Bronchial epithelial cell (primary cell): ENCODE measurements around the gene TTBK1. TPM values are rescaled to one million over a fixed set of nuclear protein-coding genes. Genes with fewer than 3 reads are reported as not detected.

Experiments
- DNase-seq: peaks from one replicate; pipeline ENCODE4 v3.0.0-alpha.2; 2010; ENCODE audit warnings: low read depth
- FAIRE-seq: peaks from 2 replicates; lab custom pipeline; 2011; peaks lifted over from hg19 to GRCh38; lab: Jason Lieb, UNC
- H3K27me3 ChIP-seq: 2 replicates; pipeline ENCODE4 v1.5.1; 2011; ENCODE audit warnings: low read length; ENCODE audit not compliant: control insufficient read depth, insufficient read depth
- H3K36me3 ChIP-seq: 2 replicates; pipeline ENCODE4 v1.5.1; 2011; ENCODE audit warnings: low read length; ENCODE audit not compliant: control insufficient read depth, insufficient read depth
- H3K4me3 ChIP-seq: 2 replicates; pipeline ENCODE4 v1.5.1; 2011; ENCODE audit warnings: mild to moderate bottlenecking, low read depth, low read length, control low read depth
- total RNA-seq: library from RNA; depleted of rRNA; stranded (reverse); fragments of >200 nt; gene quantifications from 2 replicates; pipeline ENCODE4 v1.2.1, GENCODE V29; 2014
- TF ChIP-seq, protein P1 (sequence below): IDR thresholded peaks from 2 replicates; pipeline ENCODE4 v1.5.1; 2011; ENCODE audit warnings: mild to moderate bottlenecking, moderate library complexity, low read length, control low read depth, inconsistent platforms; ENCODE audit not compliant: insufficient read depth, severe bottlenecking

The TTBK1 gene
- total RNA-seq, 1 donor from 2014 or later: not detected

DNA sequence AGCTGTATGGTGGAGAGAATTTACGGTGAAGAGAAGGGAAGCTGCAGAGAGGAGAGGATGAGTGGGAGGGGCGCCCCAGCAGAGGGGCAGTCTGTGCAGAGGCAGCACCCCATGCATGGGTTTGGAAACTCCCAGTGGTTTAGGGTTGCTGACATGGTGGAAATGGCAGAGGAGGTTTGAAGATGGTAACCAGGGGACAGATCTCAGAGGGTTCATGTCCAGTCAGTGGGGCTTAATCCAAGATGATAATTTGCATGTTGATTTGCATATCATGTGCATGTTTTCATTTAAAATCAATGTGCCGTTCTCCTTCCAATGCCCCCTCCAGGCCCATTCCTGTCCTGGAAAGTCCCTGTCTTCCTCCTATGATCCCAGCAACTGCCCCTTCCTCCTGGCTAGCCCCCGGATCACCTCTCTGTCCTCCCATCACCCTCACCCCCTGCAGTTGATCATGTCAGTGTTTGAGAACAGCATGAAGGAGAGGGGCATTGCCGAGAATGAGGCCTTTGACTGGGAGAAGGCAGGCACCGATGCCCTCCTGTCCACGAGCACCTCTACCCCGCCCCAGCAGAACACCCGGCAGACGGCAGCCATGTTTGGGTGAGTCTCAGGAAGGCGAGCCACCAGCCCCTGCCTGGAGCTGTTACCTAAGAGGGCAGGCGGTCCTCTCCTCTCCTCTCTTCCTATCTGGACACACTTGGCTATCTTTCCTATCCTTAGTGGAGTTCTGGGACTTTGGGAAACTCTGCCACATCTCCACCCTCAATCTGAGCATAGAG is 14.3 kb downstream of the TTBK1 start:
- no peaks in the 10 kb centered on the region for H3K36me3 ChIP-seq
- H3K4me3 ChIP-seq: no peak overlapping the region
- H3K27me3 ChIP-seq: peaks cover 3% of the 10 kb centered on the region
- TF ChIP-seq, protein P1, sequence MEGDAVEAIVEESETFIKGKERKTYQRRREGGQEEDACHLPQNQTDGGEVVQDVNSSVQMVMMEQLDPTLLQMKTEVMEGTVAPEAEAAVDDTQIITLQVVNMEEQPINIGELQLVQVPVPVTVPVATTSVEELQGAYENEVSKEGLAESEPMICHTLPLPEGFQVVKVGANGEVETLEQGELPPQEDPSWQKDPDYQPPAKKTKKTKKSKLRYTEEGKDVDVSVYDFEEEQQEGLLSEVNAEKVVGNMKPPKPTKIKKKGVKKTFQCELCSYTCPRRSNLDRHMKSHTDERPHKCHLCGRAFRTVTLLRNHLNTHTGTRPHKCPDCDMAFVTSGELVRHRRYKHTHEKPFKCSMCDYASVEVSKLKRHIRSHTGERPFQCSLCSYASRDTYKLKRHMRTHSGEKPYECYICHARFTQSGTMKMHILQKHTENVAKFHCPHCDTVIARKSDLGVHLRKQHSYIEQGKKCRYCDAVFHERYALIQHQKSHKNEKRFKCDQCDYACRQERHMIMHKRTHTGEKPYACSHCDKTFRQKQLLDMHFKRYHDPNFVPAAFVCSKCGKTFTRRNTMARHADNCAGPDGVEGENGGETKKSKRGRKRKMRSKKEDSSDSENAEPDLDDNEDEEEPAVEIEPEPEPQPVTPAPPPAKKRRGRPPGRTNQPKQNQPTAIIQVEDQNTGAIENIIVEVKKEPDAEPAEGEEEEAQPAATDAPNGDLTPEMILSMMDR: no peak
- DNase-seq (no peak), FAIRE-seq (no peak)

DNA sequence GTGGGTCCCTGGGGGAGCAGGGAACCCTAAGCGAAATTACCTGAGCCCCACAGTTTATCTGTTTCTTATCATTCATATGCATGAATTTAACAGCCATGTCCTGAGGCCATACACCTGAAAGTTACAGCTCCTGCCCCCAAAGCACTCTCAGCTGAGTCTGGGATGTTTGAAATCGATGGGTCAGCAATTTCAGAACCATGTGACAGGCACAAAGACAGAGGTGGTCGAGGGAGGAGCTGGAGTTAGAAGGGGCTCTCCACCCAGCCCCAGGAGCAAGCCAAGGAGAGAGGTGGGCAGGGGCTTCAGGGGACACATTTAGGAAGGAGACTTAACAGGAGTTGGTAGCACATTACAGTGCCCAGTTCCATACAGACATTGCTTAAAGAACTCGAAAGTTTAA is 14.9 kb downstream of the TTBK1 start:
- H3K36me3 ChIP-seq: no peaks in the 10 kb centered on the region
- H3K4me3 ChIP-seq: no peak overlapping the region
- H3K27me3 ChIP-seq: peaks cover 2% of the 10 kb centered on the region
- DNase-seq: no peak
- TF ChIP-seq, protein P1: no peak
- no peak for FAIRE-seq

- Histone ChIP-seq H3K4me3 (no peak overlapping the region), H3K36me3 (no peaks in the 10 kb centered on the region), H3K27me3 (peaks cover 2% of the 10 kb centered on the region)
- no peak for DNase-seq
- FAIRE-seq: no peak
- TF ChIP-seq, protein P1: no peak
These were observed 15.8 kb downstream of the TTBK1 start for GRCh38 chr6:43258807-43259686.

DNA sequence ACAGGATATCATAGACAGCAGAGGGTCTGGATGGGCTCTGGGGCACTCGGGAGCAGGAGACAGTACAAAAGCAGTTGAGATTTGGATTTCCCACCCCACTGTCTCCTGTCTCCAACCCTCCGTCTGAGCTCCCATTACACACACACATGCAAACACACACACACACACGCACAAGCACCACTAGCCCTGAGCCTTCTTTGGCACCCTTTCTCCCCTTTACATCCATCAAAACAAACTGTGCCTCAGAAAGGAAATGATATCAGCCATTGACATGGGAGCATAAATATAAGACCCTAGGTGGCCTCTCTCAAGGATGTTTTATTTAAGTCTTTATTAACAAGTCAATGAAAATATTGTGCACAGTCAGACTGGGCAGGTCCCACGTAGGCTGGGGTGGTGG is 17.5 kb downstream of the TTBK1 start:
- no peak for FAIRE-seq
- TF ChIP-seq, protein P1: no peak

DNA sequence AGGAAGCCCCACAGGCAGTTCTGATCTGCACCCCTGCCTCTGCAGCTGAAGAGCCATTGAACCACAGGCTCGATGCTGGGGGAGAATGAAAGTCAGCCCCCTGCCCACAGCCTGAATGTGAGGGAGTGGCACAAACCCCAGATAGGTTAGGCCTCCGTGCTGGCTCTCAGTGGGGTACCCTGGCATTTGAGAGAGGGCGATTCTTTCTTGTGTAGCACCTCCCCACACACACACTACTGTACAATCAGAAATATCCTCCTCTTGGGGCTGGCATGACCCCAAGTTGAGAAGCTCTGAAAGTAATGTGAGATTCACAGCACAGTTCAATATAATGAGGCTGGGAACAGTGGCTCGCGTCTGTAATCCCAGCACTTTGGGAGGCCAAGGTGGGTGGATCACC is 17.9 kb downstream of the TTBK1 start:
- FAIRE-seq (no peak), DNase-seq (no peak)
- peaks cover 2% of the 10 kb centered on the region for H3K27me3 ChIP-seq
- no peaks in the 10 kb centered on the region for H3K36me3 ChIP-seq
- TF ChIP-seq, protein P1: no peak
- no peak overlapping the region for H3K4me3 ChIP-seq

More for the DNA sequence above, 17.5 kb downstream of the TTBK1 start:
- H3K36me3 ChIP-seq: no peaks in the 10 kb centered on the region
- H3K27me3 ChIP-seq: peaks cover 2% of the 10 kb centered on the region
- no peak overlapping the region for H3K4me3 ChIP-seq
- DNase-seq: no peak
